H9 (cell line): ENCODE measurements around the gene ZNF860. TPM values are rescaled to one million over a fixed set of nuclear protein-coding genes. Genes with fewer than 3 reads are reported as not detected.

ENCODE experiments used
- DNase-seq: peaks from one replicate; pipeline ENCODE4 v3.0.0-alpha.2; 2017
- H2AFZ ChIP-seq: one replicate; pipeline ENCODE4 v1.6.1; 2013; ENCODE audit warnings: mild to moderate bottlenecking, low read length, control low read depth, moderate library complexity
- H2AK5ac ChIP-seq: 2 replicates; pipeline ENCODE4 v1.6.1; 2013; ENCODE audit warnings: low read length, control low read depth, mixed read lengths; ENCODE audit not compliant: insufficient read length
- H2BK120ac ChIP-seq: one replicate; pipeline ENCODE4 v1.6.1; 2013; ENCODE audit warnings: low read depth, mild to moderate bottlenecking, low read length, control low read depth, inconsistent platforms; ENCODE audit not compliant: poor library complexity, severe bottlenecking
- H2BK12ac ChIP-seq: 2 replicates; pipeline ENCODE4 v1.6.1; 2013; ENCODE audit warnings: low read length, control low read depth, mixed read lengths, low read depth; ENCODE audit not compliant: insufficient read length
- H2BK15ac ChIP-seq: 2 replicates; pipeline ENCODE4 v1.6.1; 2013; ENCODE audit warnings: low read depth, low read length, control low read depth
- H2BK20ac ChIP-seq: one replicate; pipeline ENCODE4 v1.6.1; 2013; ENCODE audit warnings: low read depth, mild to moderate bottlenecking, low read length, control low read depth, inconsistent platforms; ENCODE audit not compliant: poor library complexity, severe bottlenecking
- H2BK5ac ChIP-seq: 2 replicates; pipeline ENCODE4 v1.6.1; 2013; ENCODE audit warnings: low read length, control low read depth, mixed read lengths; ENCODE audit not compliant: insufficient read length
- H3K14ac ChIP-seq: 2 replicates; pipeline ENCODE4 v1.6.1; 2013; ENCODE audit warnings: low read length, control low read depth; ENCODE audit not compliant: insufficient read depth
- H3K18ac ChIP-seq: 2 replicates; pipeline ENCODE4 v1.6.1; 2013; ENCODE audit warnings: low read depth, mild to moderate bottlenecking, mixed read lengths, low read length, control low read depth; ENCODE audit not compliant: insufficient read length
- H3K23ac ChIP-seq: 2 replicates; pipeline ENCODE4 v1.6.1; 2013; ENCODE audit warnings: low read length, control low read depth, mixed read lengths, low read depth; ENCODE audit not compliant: insufficient read length
- H3K23me2 ChIP-seq: 2 replicates; pipeline ENCODE4 v1.6.1; 2013; ENCODE audit warnings: low read depth, mild to moderate bottlenecking, mixed read lengths, low read length, control low read depth; ENCODE audit not compliant: insufficient read length, poor library complexity, severe bottlenecking
- H3K27ac ChIP-seq: 2 replicates; pipeline ENCODE4 v1.5.1; 2013; ENCODE audit warnings: low read length, control low read depth, mixed read lengths, low read depth; ENCODE audit not compliant: insufficient read length
- H3K27me3 ChIP-seq: 2 replicates; pipeline ENCODE4 v1.6.1; 2013; ENCODE audit warnings: low read length, control low read depth, inconsistent platforms; ENCODE audit not compliant: insufficient read depth
- H3K4ac ChIP-seq: 2 replicates; pipeline ENCODE4 v1.6.1; 2013; ENCODE audit warnings: low read depth, mild to moderate bottlenecking, control low read depth, inconsistent platforms, low read length, moderate library complexity
- H3K4me1 ChIP-seq: 2 replicates; pipeline ENCODE4 v1.6.1; 2013; ENCODE audit warnings: low read length, control low read depth, inconsistent platforms; ENCODE audit not compliant: insufficient read depth
- H3K4me2 ChIP-seq: 2 replicates; pipeline ENCODE4 v1.6.1; 2013; ENCODE audit warnings: low read length, control low read depth, mixed read lengths; ENCODE audit not compliant: insufficient read length, insufficient read depth
- H3K56ac ChIP-seq: 2 replicates; pipeline ENCODE4 v1.6.1; 2013; ENCODE audit warnings: low read depth, mild to moderate bottlenecking, mixed read lengths, low read length, control low read depth; ENCODE audit not compliant: insufficient read length
- H3K79me1 ChIP-seq: 2 replicates; pipeline ENCODE4 v1.6.1; 2013; ENCODE audit warnings: low read depth, mild to moderate bottlenecking, moderate library complexity, low read length, control low read depth, inconsistent platforms; ENCODE audit not compliant: insufficient read depth, poor library complexity, severe bottlenecking
- H3K79me2 ChIP-seq: 2 replicates; pipeline ENCODE4 v1.6.1; 2013; ENCODE audit warnings: low read length, control low read depth, inconsistent platforms; ENCODE audit not compliant: insufficient read depth
- H3K9ac ChIP-seq: 2 replicates; pipeline ENCODE4 v1.6.1; 2013; ENCODE audit warnings: low read length, control low read depth, mixed read lengths; ENCODE audit not compliant: insufficient read length; ENCODE audit errors: extremely low read depth
- H3K9me3 ChIP-seq: one replicate; pipeline ENCODE4 v1.6.1; 2013; ENCODE audit warnings: low read depth, low read length, inconsistent platforms; ENCODE audit not compliant: control insufficient read depth
- H3T11ph ChIP-seq: one replicate; pipeline ENCODE4 v1.6.1; 2013; ENCODE audit warnings: mild to moderate bottlenecking, low read length, control low read depth, inconsistent platforms
- H4K20me1 ChIP-seq: one replicate; pipeline ENCODE4 v1.6.1; 2013; ENCODE audit not compliant: control insufficient read depth, insufficient read length, insufficient read depth
- H4K5ac ChIP-seq: 2 replicates; pipeline ENCODE4 v1.6.1; 2013; ENCODE audit warnings: low read depth, mild to moderate bottlenecking, mixed read lengths, low read length, control low read depth; ENCODE audit not compliant: insufficient read length
- H4K8ac ChIP-seq: replicated peaks from 2 replicates; pipeline ENCODE4 v1.6.1; 2013; ENCODE audit warnings: low read length, control low read depth, mixed read lengths, low read depth; ENCODE audit not compliant: insufficient read length
- H4K91ac ChIP-seq: 2 replicates; pipeline ENCODE4 v1.6.1; 2013; ENCODE audit warnings: low read depth, mild to moderate bottlenecking, moderate library complexity, mixed read lengths, low read length, control low read depth; ENCODE audit not compliant: insufficient read length
- H3K27ac Mint-ChIP-seq, 3 experiments: 2 replicates in 2 of 3; 3 replicates in 1 of 3; pipeline ENCODE4 v1.8.0; 2020 to 2021; ENCODE audit warnings: mixed read lengths in 3 of 3, mild to moderate bottlenecking in 1 of 3, moderate library complexity in 1 of 3
- H3K27me3 Mint-ChIP-seq: 2 replicates; pipeline ENCODE4 v1.8.0; 2021; ENCODE audit warnings: low read depth, mild to moderate bottlenecking, moderate library complexity, mixed read lengths
- H3K36me3 Mint-ChIP-seq, 3 experiments: 2 replicates in 2 of 3; 3 replicates in 1 of 3; pipeline ENCODE4 v1.8.0; 2020 to 2021; ENCODE audit warnings: low read depth in 3 of 3, mixed read lengths in 3 of 3; ENCODE audit not compliant: insufficient read depth in 1 of 3
- H3K4me1 Mint-ChIP-seq, 2 experiments: 2 replicates each; pipeline ENCODE4 v1.8.0; 2020; ENCODE audit warnings: mixed read lengths in 2 of 2
- H3K4me3 Mint-ChIP-seq, 2 experiments: 2 replicates in 1 of 2; 3 replicates in 1 of 2; pipeline ENCODE4 v1.8.0; 2020 to 2021; ENCODE audit warnings: mild to moderate bottlenecking in 2 of 2, mixed read lengths in 2 of 2, moderate library complexity in 1 of 2
- H3K9me3 Mint-ChIP-seq, 2 experiments: 2 replicates in 1 of 2; 3 replicates in 1 of 2; pipeline ENCODE4 v1.8.0; 2020; ENCODE audit warnings: mild to moderate bottlenecking in 2 of 2, mixed read lengths in 2 of 2, moderate library complexity in 1 of 2
- WGBS: extraction: QIAGEN DNeasy Blood & Tissue Kit; methylation state at CpG from one replicate; pipeline ENCODE4 v1.1.7; 2013; ENCODE audit warnings: missing lambda C conversion rate, low lambda C conversion rate, mixed read lengths; ENCODE audit not compliant: insufficient read length; ENCODE audit errors: extremely low coverage; 5-methylcytosine and 5-hydroxymethylcytosine counted together
- long read RNA-seq: library from polyadenylated mRNA; unstranded; transcript quantifications from one replicate; pipeline ENCODE4 v2.0.0, GENCODE V29; 2020
- total RNA-seq: library from RNA; stranded (reverse); gene quantifications from 2 replicates; pipeline ENCODE4 v1.2.1, GENCODE V29; 2021
- TF ChIP-seq, protein P1 (sequence below): fragments of 200-600 bp; sonication (generic); conservative IDR thresholded peaks from 3 replicates; pipeline ENCODE4 v1.8.0; 2021; ENCODE audit warnings: antibody characterized with exemption, mild to moderate bottlenecking

Gene ZNF860
- total RNA-seq = 2.1 and 2.6 TPM in 2 replicates
- long read RNA-seq, partial matches to known transcripts = 1 of 8 reads
- long read RNA-seq, other reads (novel, unspliced or antisense) = 2 of 8 reads

- Mint-ChIP-seq H3K4me3 (peak within 1 kb of the TSS; percentile 90 to 94), H3K4me1 (peaks cover 16 to 26% of the 10 kb centered on the region in 2 experiments), H3K9me3 (no peaks in the 10 kb centered on the region), H3K27ac (peak within 1 kb of the TSS; percentile 70 to 93 (median 88)), H3K27me3 (peaks cover 10% of the 10 kb centered on the region), H3K36me3 (peaks cover 3 to 13% (median 11%) of the 10 kb centered on the region in 3 experiments)
- TF ChIP-seq, protein P1, sequence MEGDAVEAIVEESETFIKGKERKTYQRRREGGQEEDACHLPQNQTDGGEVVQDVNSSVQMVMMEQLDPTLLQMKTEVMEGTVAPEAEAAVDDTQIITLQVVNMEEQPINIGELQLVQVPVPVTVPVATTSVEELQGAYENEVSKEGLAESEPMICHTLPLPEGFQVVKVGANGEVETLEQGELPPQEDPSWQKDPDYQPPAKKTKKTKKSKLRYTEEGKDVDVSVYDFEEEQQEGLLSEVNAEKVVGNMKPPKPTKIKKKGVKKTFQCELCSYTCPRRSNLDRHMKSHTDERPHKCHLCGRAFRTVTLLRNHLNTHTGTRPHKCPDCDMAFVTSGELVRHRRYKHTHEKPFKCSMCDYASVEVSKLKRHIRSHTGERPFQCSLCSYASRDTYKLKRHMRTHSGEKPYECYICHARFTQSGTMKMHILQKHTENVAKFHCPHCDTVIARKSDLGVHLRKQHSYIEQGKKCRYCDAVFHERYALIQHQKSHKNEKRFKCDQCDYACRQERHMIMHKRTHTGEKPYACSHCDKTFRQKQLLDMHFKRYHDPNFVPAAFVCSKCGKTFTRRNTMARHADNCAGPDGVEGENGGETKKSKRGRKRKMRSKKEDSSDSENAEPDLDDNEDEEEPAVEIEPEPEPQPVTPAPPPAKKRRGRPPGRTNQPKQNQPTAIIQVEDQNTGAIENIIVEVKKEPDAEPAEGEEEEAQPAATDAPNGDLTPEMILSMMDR = no peak
- Histone ChIP-seq H3K18ac (peak within 1 kb of the TSS; percentile 71), H3K9me3 (no peaks in the 10 kb centered on the region), H2AFZ (no peak within 1 kb of the TSS), H3K4ac (no peak within 1 kb of the TSS), H2BK15ac (no peak within 1 kb of the TSS), H4K91ac (no peak within 1 kb of the TSS), H2BK5ac (no peak within 1 kb of the TSS), H3K79me1 (no peaks in the 10 kb centered on the region), H3T11ph (no peak within 1 kb of the TSS), H3K4me2 (peak within 1 kb of the TSS; percentile 79), H3K9ac (peak within 1 kb of the TSS; percentile 81), H4K8ac (no peak within 1 kb of the TSS), H4K5ac (no peak within 1 kb of the TSS), H2BK12ac (no peak within 1 kb of the TSS), H2BK120ac (no peak within 1 kb of the TSS), H3K27ac (no peak within 1 kb of the TSS), H3K23me2 (peaks cover 14% of the 10 kb centered on the region), H3K56ac (no peak within 1 kb of the TSS), H3K4me1 (no peaks in the 10 kb centered on the region; the same call in 1 of the 2 replicates), H3K14ac (peak within 1 kb of the TSS; percentile 77; the same call in 1 of the 2 replicates), H4K20me1 (no peaks in the 10 kb centered on the region), H3K23ac (no peak within 1 kb of the TSS), H2AK5ac (no peak within 1 kb of the TSS), H3K27me3 (0 out of 2 replicates have a peak, but pooled peaks cover 1% of the 10 kb centered on the region), H2BK20ac (no peak within 1 kb of the TSS), H3K79me2 (peaks cover 11% of the 10 kb centered on the region; the same call in 1 of the 2 replicates)
- no CpG with 5 or more reads among the region's 65 CpGs for WGBS
- DNase-seq = peak; percentile 80
Measured at GRCh38 chr3:31981206-31982181, at the start of gene ZNF860, which contains the start of gene OSBPL10. TSS of gene ZNF860 (plus strand) at chr3:31981750. CDS start at chr3:31989080, 7,330 bp downstream. TSS of gene OSBPL10 (minus strand) at chr3:31981262. CDS start at chr3:31981179, 83 bp downstream.
